ENCODE data around the gene ZFC3H1. TPM values are rescaled to one million over a fixed set of nuclear protein-coding genes. Genes with fewer than 3 reads are reported as not detected.

The ZFC3H1 gene
- total and polyA plus RNA-seq, 2 of the 13 experiments (the other 11 are each of a cell fraction or from before 2014, with no cell fraction given): 17.1 to 38.3 TPM

DNA sequence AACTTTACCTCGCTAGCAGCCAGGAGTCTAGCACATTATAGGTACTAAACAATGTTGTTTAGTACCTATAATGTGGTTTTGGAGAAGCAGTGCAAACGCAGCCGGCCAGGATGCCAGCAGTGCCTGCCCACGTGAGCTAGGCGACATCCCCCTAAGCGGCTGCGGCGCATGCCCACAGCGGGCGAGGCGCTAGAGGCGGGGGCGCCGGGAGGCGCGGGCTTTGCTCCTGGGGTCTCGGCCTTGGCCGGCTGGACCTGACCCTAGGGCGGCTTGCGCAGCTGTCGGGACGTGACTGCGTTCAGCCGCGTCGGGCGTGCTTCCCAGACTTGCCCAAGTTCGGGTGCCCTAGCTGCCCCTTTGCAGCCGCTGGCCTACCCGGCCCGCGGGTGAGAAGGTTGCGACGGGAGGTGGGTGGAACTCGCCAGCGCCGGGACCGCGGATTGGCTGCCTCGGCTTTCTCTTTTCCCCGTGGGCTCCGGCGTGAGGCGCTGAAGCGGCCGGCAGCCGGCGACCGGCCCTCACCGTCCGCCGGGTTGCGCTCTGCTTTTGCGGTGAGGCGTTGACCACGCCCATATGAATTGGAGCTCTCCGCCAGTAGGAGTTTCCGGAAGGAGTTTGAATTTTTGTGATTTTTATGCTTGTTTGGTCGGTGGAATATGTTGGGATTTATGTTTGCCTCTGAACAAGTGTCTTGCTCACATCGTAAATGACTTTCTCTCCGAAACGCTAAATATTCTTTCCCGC, 22.4 kb upstream of the ZFC3H1 start, which contains the start of gene TMEM19 (continued):
- TF ChIP-seq, protein P1, sequence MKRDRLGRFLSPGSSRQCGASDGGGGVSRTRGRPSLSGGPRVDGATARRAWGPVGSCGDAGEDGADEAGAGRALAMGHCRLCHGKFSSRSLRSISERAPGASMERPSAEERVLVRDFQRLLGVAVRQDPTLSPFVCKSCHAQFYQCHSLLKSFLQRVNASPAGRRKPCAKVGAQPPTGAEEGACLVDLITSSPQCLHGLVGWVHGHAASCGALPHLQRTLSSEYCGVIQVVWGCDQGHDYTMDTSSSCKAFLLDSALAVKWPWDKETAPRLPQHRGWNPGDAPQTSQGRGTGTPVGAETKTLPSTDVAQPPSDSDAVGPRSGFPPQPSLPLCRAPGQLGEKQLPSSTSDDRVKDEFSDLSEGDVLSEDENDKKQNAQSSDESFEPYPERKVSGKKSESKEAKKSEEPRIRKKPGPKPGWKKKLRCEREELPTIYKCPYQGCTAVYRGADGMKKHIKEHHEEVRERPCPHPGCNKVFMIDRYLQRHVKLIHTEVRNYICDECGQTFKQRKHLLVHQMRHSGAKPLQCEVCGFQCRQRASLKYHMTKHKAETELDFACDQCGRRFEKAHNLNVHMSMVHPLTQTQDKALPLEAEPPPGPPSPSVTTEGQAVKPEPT (CRISPR knock-in tag; IDR thresholded peaks at IDR 0.05; ENCODE audit: low read depth): peak; percentile 87
- TF ChIP-seq FLYWCH1 (CRISPR knock-in tag; IDR thresholded peaks at IDR 0.05): peak; percentile 83; the same call in 1 of the 2 replicates
- TF ChIP-seq, protein P2, sequence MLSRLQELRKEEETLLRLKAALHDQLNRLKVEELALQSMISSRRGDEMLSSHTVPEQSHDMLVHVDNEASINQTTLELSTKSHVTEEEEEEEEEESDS (CRISPR knock-in tag; IDR thresholded peaks at IDR 0.05; ENCODE audit: borderline replicate concordance): no peak
- TF ChIP-seq, protein P3, sequence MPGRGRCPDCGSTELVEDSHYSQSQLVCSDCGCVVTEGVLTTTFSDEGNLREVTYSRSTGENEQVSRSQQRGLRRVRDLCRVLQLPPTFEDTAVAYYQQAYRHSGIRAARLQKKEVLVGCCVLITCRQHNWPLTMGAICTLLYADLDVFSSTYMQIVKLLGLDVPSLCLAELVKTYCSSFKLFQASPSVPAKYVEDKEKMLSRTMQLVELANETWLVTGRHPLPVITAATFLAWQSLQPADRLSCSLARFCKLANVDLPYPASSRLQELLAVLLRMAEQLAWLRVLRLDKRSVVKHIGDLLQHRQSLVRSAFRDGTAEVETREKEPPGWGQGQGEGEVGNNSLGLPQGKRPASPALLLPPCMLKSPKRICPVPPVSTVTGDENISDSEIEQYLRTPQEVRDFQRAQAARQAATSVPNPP (CRISPR knock-in tag; IDR thresholded peaks at IDR 0.05): peak; percentile 80
- peak; percentile 85 for TF ChIP-seq HIVEP1 (CRISPR knock-in tag; IDR thresholded peaks at IDR 0.05)
- TF ChIP-seq, protein P4, sequence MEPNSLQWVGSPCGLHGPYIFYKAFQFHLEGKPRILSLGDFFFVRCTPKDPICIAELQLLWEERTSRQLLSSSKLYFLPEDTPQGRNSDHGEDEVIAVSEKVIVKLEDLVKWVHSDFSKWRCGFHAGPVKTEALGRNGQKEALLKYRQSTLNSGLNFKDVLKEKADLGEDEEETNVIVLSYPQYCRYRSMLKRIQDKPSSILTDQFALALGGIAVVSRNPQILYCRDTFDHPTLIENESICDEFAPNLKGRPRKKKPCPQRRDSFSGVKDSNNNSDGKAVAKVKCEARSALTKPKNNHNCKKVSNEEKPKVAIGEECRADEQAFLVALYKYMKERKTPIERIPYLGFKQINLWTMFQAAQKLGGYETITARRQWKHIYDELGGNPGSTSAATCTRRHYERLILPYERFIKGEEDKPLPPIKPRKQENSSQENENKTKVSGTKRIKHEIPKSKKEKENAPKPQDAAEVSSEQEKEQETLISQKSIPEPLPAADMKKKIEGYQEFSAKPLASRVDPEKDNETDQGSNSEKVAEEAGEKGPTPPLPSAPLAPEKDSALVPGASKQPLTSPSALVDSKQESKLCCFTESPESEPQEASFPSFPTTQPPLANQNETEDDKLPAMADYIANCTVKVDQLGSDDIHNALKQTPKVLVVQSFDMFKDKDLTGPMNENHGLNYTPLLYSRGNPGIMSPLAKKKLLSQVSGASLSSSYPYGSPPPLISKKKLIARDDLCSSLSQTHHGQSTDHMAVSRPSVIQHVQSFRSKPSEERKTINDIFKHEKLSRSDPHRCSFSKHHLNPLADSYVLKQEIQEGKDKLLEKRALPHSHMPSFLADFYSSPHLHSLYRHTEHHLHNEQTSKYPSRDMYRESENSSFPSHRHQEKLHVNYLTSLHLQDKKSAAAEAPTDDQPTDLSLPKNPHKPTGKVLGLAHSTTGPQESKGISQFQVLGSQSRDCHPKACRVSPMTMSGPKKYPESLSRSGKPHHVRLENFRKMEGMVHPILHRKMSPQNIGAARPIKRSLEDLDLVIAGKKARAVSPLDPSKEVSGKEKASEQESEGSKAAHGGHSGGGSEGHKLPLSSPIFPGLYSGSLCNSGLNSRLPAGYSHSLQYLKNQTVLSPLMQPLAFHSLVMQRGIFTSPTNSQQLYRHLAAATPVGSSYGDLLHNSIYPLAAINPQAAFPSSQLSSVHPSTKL (CRISPR knock-in tag; IDR thresholded peaks at IDR 0.05): peak; percentile 86
- no peak for TF ChIP-seq SMC3 (IDR thresholded peaks at IDR 0.05; ENCODE audit: low read length)
- peak; percentile 81; the same call in 1 of the 2 replicates for TF ChIP-seq ZNF790 (CRISPR knock-in tag; IDR thresholded peaks at IDR 0.05; ENCODE audit: borderline replicate concordance)
- TF ChIP-seq, protein P5, sequence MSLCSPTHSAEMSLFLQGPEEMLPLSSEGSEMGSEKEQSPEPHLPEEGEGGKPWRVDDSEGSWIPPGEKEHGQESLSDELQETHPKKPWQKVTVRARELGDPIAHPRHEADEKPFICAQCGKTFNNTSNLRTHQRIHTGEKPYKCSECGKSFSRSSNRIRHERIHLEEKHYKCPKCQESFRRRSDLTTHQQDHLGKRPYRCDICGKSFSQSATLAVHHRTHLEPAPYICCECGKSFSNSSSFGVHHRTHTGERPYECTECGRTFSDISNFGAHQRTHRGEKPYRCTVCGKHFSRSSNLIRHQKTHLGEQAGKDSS (CRISPR knock-in tag; IDR thresholded peaks at IDR 0.05; ENCODE audit: borderline replicate concordance, low read depth): peak; percentile 92
- TF ChIP-seq, protein P6, sequence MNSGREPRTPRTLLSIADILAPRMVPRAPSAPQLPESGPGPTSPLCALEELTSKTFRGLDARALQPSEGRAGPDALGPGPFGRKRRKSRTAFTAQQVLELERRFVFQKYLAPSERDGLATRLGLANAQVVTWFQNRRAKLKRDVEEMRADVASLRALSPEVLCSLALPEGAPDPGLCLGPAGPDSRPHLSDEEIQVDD (CRISPR knock-in tag; IDR thresholded peaks at IDR 0.05; ENCODE audit: borderline replicate concordance): peak; percentile 74; the same call in 1 of the 2 replicates
- TF ChIP-seq, protein P7, sequence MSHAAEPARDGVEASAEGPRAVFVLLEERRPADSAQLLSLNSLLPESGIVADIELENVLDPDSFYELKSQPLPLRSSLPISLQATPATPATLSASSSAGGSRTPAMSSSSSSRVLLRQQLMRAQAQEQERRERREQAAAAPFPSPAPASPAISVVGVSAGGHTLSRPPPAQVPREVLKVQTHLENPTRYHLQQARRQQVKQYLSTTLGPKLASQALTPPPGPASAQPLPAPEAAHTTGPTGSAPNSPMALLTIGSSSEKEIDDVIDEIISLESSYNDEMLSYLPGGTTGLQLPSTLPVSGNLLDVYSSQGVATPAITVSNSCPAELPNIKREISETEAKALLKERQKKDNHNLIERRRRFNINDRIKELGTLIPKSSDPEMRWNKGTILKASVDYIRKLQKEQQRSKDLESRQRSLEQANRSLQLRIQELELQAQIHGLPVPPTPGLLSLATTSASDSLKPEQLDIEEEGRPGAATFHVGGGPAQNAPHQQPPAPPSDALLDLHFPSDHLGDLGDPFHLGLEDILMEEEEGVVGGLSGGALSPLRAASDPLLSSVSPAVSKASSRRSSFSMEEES (CRISPR knock-in tag; IDR thresholded peaks at IDR 0.05): peak; percentile 84
- no peak for TF ChIP-seq ZNF577 (CRISPR knock-in tag; IDR thresholded peaks at IDR 0.05; ENCODE audit: borderline replicate concordance, low read depth)
- TF ChIP-seq, protein P8, sequence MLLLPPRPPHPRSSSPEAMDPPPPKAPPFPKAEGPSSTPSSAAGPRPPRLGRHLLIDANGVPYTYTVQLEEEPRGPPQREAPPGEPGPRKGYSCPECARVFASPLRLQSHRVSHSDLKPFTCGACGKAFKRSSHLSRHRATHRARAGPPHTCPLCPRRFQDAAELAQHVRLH (CRISPR knock-in tag; IDR thresholded peaks at IDR 0.05; ENCODE audit: borderline replicate concordance, low read depth): peak; percentile 75
- TF ChIP-seq KLF9 (CRISPR knock-in tag; IDR thresholded peaks at IDR 0.05; ENCODE audit: low read depth): no peak
- TF ChIP-seq, protein P9, sequence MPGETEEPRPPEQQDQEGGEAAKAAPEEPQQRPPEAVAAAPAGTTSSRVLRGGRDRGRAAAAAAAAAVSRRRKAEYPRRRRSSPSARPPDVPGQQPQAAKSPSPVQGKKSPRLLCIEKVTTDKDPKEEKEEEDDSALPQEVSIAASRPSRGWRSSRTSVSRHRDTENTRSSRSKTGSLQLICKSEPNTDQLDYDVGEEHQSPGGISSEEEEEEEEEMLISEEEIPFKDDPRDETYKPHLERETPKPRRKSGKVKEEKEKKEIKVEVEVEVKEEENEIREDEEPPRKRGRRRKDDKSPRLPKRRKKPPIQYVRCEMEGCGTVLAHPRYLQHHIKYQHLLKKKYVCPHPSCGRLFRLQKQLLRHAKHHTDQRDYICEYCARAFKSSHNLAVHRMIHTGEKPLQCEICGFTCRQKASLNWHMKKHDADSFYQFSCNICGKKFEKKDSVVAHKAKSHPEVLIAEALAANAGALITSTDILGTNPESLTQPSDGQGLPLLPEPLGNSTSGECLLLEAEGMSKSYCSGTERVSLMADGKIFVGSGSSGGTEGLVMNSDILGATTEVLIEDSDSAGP (CRISPR knock-in tag; IDR thresholded peaks at IDR 0.05; ENCODE audit: borderline replicate concordance): peak; percentile 91; the same call in 1 of the 2 replicates

All from HepG2 (cell line).